IPS-NIHi11 (cell line): ENCODE results near the gene ZNF469.

Source experiments
- DNase-seq: peaks from one replicate; pipeline ENCODE4 v3.0.0; 2012; ENCODE audit warnings: mixed read lengths, low spot score

The ZNF469 gene, protein sequence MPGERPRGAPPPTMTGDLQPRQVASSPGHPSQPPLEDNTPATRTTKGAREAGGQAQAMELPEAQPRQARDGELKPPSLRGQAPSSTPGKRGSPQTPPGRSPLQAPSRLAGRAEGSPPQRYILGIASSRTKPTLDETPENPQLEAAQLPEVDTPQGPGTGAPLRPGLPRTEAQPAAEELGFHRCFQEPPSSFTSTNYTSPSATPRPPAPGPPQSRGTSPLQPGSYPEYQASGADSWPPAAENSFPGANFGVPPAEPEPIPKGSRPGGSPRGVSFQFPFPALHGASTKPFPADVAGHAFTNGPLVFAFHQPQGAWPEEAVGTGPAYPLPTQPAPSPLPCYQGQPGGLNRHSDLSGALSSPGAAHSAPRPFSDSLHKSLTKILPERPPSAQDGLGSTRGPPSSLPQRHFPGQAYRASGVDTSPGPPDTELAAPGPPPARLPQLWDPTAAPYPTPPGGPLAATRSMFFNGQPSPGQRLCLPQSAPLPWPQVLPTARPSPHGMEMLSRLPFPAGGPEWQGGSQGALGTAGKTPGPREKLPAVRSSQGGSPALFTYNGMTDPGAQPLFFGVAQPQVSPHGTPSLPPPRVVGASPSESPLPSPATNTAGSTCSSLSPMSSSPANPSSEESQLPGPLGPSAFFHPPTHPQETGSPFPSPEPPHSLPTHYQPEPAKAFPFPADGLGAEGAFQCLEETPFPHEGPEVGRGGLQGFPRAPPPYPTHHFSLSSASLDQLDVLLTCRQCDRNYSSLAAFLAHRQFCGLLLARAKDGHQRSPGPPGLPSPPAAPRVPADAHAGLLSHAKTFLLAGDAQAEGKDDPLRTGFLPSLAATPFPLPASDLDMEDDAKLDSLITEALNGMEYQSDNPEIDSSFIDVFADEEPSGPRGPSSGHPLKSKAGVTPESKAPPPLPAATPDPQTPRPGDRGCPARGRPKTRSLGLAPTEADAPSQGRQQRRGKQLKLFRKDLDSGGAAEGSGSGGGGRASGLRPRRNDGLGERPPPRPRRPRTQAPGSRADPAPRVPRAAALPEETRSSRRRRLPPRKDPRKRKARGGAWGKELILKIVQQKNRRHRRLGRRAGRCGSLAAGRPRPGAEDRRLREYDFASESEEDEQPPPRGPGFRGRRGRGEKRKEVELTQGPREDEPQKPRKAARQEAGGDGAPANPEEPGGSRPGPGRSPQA (N-terminal part only)

DNA sequence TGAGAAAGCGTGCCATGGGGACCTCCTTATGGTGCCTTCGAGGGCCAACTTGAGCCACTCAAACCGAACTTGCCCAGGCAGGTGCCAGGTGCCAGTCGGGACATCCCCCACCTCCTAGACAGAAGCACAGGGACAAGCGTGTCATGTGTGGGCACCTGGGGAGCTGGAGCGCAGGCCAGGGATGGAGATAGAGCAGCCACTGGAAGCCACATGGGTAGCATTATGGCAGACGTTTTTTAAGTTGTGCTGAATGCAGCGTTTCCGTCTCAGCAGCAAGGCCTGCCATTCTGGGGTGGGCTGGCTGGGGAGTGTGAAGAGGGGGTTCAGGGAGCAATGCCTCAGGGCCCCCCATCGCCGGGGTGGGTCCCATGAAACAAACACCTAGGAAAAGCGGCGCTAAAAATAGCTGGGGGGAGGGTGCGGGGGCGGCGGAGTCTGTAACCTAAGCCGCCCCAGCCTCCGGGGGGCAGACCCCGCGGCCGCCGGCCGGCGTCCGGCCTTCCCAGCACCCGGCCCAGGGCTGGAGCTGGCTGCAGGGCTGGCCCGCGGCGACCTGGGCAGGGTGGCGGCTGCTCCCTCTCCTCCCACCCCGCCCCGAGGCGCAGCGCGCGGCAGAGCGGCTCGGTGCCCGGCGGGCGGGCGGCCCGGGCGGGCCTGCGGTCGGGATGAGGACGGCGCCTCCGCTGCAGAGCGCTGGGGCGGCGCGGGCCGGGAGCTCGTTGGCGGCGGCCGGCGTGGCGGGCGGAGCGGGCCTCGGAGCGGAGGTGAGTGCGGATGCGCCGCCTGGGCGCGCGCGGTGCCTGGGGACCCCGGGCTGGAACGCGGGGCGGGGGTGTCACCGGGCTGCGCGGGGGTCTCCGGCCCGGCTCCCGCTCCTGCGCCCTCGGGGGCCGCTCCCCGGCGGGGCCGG, at the start of gene ZNF469:
ZNF469 (plus strand) TSS at position 469 of the 910 bp plus-strand sequence. CDS start 44,512 bp downstream, outside the sequence.
- DNase-seq, result peak; percentile 82

DNA sequence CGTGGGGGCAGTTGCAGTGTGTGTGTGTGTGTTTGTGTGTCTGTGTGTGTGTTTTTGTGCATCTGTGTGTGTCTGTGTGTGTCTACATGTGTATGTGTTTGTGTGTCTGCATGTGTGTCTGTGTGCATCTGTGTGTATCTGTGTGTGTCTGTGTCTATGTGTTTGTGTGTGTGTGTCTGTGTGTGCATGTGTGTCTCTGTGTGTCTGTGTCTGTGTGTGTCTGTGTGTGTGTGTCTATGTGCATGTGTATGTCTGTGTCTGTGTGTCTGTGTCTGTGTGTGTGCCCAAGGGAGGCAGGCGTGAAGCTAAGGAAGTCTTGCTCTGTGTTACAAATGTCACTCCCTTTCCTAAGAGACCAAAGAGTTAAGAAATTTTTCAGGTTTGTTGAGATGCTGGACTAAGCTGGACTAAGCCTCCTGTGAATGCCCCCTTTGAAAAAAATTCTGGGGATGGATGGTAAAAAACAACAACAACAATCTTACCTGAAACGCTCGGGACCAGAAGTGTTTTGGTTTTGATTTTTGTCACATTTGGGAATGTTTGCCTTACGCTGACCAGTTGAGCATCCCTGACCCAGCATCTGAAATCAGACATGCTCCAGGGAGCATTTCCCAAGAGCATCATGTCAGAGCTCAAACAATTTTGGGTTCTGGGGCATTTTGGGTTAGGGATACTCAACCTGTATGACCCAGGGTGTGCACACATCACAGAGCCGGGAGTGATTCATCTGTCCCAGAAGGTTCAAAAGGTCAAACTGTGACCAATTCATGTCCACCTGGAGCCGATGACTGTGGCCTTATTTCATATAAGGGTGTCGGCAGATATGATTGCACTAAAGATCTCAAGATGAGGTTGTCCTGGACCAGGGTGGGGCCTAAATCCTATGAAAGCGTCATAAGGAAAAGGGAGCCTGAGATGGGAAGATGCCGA, 48.6 kb upstream of the ZNF469 start:
- no peak for DNase-seq

DNA sequence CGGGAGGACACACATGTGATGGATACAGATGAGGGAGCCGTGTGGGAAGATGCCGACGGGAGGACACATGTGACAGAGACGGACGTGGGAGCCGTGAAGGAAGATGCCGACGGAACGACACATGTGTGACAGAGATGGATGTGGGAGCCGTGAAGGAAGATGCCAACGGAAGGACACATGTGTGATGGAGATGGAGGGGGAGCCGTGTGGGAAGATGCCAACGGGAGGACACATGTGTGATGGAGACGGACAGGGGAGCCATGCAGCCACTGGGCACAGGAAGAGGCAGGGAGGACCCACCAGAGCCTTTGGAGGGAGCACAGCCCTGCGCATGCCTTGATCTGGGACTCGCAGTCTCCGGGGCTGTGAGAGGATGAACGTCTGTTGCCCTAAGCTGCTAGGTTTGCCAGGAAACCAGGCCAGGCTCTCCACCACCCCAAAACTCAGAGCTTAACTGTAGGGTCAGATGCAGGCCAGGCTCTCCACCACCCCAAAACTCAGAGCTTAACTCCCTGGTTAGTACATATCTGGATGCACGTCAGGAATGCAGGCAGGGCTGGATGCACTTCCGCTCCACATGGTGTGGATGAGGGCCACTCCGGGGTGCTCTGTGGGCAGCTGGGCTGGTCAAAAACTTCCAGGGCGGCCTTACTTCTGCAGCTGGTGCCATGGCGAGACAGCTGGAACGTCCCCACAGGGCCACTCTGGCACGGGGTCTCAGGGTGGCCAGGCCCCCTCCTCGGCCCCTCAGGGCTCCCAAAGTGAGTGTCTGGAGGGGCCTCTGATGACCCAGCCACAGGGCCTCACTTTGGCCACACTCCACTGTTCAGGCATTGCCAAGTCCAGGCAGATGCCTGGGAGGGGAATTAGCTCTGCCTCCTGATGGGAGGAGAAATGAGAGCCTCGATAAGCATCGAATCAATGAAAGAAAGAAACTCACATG, 47.7 kb upstream of the ZNF469 start:
- DNase-seq, result no peak

DNA sequence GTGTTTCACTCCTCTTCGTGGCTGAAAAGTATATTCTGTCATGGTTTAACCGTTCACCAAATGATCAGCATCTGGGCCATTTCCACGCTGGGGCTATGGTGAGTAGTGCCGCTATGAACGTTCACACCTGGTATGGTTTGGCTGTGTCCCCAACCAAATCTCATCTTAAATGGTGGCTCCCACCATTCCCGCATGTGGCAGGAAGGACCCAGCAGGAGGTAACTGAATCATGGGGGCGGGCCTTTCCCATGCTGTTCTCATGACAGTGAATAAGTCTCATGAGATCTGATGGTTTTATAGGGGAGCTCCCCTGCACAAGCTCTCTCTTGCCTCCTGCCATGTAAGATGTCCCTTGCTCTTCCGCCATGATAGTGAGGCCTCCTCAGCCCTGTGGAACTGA, 45.7 kb upstream of the ZNF469 start:
- no peak for DNase-seq

DNA sequence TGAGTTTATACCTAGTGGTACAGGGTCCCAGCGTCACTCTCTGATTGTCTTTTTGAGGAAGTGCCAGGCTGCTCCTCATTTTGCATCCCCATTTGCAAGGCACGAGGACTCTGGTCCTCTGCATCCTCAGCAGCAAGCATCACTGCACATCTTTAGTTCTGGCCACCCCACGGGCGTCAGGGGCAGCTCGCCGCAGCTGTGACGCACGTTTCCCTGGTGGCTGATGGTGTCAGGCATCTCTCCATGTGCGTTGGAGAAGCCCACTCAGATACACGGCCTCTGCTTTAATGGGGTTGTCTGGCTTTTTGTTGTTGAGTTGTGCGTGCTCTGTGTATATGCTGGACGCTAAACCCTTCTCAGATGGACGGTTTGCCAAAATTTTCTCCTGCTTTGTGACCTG, 45.2 kb upstream of the ZNF469 start:
- DNase-seq, result no peak

DNA sequence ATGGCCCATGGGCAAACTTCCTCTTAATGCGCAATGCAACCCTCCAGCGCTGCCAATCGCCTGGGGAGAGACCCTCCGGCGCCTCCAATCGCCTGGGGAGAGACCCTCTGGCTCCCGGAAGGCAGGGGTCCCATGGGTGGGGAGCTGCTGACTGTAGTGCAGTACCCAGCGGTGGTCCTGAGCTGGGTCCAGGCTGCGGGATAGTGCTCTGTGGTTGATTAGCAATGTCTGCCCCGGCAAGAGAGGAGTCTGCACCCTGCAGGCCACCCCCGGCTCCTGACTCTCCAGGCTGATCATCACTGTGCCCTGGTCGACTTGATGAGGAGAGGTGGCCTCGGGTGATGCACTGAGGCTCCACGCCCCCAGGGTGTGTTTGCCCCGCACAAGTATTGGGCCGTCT, 44.6 kb upstream of the ZNF469 start:
- peak; percentile 77 for DNase-seq

DNA sequence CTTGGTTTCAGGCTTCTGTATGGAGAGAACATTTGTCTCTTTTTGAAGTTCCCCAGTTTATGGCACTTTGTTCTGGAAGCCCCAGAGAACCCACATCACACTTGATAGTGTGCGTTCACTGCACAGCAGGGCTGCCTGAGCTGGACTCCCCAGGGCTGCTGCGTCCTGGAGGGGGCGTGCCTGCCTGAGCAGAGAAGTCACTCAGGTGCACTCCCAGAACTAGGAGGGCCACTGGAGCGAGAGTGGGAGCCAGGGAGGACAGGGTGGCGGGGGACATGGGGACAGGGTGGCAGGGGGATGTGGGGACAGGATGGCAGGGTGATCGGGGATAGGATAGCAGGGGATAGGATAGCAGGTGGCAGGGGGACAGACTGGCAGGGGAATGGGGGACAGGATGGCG, 43.9 kb upstream of the ZNF469 start:
- no peak for DNase-seq

DNA sequence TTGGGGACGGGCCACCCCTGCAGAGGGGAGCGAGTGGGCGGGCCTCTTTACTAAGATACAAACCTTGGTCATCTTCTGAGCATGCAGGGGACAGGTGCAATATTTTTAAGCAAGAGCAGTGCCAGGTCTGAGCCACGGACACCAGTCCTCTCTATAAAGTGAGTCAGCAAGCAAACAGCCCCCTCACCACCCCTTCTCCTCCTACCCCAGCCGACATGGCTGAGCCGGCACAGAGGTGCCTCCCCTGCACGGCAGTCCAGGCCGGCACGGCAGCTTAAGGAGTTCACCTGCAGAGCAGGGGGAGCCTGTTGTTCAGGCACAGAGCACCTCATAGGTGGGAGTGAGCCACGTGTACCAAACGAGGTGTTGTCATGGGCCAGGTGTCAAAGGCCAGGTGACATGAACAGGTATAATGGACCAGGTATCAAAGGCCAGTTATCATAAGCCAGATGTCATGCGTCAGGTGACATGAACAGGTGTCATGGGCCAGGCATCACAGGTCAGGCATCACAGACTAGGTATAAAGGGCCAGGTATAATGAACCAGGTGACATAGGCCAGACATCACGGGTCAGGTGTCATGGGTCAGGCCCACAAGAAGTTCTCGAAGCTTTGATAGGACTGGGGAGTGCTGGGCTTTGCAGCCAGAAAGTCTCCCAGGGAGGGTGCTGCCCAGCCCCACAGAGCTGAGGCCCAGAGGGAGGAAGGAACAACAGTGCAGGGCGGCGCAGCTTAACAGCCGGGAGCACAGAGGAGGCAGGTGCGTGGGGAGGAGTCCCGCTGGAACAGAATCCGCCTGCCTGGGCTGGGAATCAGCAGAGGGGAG, 42.6 kb upstream of the ZNF469 start:
- DNase-seq, result no peak

DNA sequence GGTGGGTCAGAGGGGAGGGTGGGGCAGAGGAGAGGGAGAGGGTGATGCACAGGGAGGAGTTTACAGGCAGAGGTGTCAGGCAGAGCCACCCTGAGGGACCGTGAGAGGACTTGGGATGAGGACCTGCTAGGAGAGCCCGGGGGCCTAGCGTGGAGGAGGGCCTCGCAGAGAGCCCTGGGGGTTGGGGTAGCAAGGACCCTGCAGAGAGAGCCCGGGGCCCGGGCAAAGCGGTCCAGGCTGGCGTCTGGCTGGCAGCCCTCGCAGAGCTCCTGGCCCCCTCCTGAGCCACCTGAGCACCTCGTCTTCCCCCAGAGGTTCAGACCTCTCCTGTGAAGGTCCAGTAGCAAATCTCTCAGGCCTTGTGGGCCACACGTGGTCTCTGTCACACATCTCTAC, 42.0 kb upstream of the ZNF469 start:
- DNase-seq, result no peak

DNA sequence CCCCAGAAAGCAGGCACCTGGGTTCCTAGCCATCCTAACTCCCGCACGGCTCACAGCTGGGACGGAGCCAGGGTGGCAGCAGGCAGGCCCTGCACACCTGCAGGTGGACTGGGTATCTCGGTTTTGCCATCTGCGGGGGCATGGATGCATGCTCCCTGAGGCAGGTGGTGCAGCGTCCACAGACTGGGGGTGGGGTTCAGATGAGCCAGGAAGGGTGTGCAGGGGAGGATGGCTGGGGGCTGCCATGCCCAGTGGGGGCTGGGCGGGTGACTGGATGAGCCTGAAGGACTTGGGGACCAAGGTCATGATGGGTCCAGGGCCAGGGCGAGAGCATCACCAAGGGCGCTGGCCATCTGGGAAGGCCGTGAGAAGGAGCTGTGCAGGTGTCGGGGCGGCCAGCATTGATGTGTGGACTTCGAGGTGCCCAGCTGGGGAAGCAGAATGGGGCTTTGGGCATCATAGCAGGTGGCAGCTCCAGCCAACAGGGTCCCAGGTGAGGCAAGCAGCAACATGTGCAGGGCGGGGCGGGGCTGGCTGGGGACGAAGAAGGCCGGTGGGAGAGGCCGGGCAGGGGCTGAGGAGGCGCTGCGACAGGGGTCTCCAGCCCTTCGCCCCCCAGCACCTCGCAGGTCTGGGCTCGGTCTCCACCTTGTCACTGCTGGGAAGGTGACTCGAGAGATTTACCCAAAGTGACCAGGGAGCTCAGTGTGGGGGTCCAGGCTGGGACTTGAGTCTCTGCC, 41.0 kb upstream of the ZNF469 start:
- DNase-seq, result no peak

DNA sequence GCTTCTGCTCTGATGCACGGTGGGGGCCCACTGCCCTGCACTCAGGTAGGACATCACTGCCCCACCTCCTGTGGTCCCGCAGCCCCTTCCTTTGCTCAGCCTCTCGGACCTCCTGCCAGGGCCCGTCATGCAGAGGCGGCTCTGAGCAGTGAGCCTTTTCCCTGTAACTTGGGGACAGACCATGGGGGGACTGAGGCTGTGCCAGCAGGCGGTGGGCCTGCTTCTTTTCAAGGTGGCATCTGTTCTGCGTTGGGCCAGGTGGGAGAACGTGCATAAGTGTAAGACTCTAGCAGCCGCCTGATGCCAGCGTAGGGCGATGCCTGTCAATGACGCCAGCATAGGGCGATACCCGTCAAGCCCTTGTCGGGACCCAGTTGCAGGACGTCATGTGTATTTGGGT, 40.3 kb upstream of the ZNF469 start:
- DNase-seq, result no peak

DNA sequence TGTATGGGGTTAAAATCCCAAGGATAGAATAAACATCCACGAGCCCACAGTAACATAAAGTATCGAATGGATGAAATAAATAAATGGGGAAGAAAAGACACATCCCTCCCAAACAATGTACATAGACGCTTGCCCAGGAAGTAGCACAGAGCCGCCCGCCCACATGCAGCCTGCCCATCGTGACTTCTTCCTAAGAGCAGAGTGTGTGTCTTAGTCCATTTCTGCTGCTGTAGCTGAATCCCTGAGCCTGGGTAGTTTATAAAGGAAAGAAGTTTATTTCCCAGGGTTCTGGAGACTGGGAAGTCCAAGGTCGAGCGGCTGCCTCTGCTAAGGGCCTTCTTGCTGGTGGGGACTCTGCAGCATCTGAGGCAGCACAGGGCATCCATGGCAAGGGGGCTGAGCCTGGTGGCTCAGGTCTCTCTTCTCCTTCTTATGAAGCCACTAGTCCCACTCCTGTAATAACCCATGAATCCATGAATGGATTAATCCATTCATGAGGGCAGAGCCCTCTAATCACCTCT, 39.4 kb upstream of the ZNF469 start:
- DNase-seq, result no peak

DNA sequence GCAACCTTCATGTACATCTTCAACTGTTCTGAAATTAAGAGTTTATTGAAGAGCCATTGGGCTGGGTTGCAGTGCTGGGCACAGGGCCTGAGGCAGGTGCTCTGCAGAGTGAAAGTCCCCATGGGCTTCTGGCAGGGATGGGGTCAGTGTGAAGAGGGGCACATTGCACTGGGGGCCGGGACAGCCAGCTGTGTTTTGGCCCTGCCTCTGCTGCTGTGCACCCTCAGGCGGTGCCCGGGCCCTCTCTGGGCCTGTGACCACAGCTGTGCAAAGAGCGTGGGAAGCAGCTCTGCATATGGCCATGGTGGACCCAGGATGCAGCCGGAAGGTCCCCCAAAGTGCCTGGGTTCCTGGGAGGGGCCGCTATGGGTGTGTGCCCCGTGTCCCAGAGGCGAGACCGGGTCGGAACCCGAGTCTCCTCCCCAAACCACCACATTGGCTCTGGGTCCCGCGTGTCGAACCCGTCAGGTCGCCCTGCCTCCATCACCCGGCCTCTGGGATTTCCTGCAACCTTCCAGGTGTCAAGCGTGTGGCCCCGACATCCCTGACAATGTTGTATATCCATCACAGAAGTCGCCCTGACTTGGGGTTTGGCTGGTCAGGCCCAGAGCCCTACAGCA, 38.2 kb upstream of the ZNF469 start:
- DNase-seq, result no peak

DNA sequence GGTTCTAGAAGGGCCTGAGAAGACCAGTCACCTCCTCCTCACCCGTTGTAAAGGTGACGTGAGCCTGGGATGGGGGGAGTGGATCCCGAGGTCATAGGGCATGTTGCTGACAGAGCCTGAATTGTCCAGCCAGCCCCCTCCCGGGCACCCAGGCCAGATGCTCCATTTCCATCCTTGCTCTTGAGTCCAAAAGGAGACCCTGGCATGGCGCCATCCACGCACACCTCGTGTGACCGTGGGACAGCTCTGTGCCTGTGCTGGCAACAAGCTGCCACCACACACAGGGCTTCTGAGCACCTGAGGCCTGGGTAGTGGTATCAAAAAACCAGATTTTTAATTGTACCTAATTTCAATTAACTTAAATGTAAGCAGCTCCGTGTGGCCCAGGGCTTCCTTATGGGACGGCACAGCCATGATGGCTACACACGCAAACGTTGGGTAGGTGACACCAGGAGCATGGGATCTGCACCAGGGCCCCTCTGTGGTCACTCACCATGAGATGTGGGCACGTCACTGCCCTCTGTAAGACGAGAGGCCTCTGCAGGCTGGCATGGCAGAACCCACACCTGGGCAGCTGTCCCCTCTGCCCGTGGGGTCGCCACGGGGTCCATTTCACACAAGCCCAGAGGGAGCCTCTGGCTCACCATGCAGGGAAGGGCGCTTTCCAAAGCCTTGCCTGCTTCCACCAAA, 37.6 kb upstream of the ZNF469 start:
- DNase-seq, result no peak

DNA sequence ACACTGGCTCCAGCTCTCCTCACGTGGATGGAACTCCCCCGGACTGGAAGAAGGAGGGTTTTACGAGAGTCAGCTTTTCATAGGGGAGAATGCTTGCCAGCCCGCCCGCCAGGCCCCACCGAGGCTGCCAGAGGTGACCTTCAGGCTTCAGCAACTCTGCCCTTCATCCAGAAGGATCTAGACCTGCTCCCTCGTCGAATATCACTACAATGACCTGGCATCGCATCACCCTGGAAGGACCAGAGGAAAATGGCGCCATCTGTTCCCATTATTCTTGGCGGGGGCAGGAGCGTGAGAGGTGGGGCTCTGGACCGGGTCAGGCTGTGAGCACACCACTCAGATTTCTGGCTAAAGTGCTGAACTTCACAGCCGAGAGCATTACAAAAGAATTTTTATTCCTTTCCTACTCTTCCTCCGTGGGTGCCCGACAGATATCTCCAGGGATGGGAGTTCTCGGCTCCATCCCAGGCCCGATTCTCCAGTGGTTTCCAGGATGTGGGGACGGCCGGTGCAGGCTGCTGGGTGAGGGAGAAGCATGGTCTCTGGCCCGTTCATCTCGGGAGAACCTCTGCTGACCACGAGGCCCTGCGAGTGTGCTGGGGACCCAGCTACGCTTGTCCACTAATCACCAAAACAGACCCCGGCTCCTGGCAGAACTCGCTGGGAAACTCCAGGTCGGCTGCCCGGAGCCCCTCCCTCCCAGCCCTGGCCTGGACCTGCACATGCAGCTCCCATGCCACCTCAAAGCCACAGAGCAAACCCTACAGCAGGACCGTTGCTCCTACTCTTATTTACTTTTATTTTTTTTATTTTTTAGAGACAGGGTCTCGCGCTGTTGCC, 36.8 kb upstream of the ZNF469 start:
- DNase-seq, result no peak
